GM12874 (cell line): ENCODE data around the gene LRP10.
A peak's percentile ranks its signal among the peaks of the same experiment; 100 is the strongest.

Source experiments
- TF ChIP-seq, protein P1 (sequence below): IDR thresholded peaks from 2 replicates; pipeline ENCODE4 v1.5.1; 2011; ENCODE audit warnings: low read depth, mild to moderate bottlenecking, control low read depth, low read length, moderate library complexity; ENCODE audit not compliant: insufficient read depth

Gene LRP10

DNA sequence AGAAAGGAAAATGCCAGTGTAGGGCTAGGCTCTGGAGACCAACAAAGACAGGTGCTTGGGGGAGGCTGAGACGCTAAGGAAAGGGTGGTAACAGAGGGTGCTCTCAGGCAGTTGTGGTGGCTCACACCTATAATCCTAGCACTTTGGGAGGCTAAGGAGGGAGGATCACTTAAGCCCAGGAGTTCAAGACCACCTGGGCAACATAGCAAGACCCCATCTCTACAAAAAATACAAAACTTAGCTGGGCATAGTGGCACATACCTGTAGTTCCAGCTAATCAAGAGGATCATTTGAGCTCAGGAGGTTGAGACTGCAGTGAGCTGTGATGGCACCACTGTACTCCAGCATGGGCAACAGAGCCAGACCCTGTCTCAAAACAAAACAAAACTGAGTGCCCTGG is 23.9 kb downstream of the LRP10 start:
- TF ChIP-seq, protein P1, sequence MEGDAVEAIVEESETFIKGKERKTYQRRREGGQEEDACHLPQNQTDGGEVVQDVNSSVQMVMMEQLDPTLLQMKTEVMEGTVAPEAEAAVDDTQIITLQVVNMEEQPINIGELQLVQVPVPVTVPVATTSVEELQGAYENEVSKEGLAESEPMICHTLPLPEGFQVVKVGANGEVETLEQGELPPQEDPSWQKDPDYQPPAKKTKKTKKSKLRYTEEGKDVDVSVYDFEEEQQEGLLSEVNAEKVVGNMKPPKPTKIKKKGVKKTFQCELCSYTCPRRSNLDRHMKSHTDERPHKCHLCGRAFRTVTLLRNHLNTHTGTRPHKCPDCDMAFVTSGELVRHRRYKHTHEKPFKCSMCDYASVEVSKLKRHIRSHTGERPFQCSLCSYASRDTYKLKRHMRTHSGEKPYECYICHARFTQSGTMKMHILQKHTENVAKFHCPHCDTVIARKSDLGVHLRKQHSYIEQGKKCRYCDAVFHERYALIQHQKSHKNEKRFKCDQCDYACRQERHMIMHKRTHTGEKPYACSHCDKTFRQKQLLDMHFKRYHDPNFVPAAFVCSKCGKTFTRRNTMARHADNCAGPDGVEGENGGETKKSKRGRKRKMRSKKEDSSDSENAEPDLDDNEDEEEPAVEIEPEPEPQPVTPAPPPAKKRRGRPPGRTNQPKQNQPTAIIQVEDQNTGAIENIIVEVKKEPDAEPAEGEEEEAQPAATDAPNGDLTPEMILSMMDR, result no peak

- TF ChIP-seq, protein P1, result no peak
These were observed 24.8 kb downstream of the LRP10 start for GRCh38 chr14:22896356-22896755.

DNA sequence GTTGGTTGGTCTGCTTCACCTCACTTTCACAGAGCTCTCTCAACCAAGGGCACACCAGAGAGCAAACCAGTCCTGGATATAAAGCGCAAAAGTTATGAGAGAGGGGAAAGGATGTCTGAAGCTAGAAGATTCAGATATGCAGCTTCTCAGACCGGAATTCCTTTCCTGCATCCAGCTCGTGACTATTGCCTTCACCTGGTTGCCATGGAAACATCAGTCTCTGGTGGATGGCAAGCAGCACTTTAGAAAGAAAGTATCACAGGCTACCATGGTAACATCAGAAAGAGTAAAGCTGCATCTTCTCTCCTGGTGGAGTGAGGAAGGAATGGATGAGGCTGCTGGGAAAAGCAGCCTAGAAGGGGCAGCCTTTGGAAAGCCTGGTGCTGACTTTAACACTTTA is 25.2 kb downstream of the LRP10 start:
- TF ChIP-seq, protein P1, result no peak

DNA sequence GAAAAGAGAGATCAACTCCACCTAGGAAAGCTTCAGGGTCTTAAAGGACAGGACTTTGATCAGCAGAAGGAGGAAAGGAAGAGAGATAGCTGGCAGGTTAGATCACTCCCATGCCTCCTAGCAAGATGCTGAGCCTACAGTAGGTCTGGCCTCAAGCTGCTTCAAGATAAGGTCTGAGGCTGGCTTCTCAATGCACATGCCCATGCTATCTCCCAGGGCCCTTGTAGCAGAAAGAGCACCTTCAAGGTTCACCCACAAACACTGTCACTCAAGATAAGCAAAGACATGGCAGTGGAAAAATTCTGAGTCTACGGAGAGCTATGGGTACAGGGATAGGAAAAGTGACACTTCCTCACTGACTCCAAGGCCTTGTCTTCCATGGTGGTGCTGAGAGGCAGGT is 25.8 kb downstream of the LRP10 start:
- TF ChIP-seq, protein P1, result no peak

GRCh38 chr14:22898302-22899090 is 27.0 kb downstream of the LRP10 start:
- TF ChIP-seq, protein P1, result no peak

- TF ChIP-seq, protein P1, result peak; percentile 63
These were observed 28.7 kb downstream of the LRP10 start for GRCh38 chr14:22900081-22900799.

DNA sequence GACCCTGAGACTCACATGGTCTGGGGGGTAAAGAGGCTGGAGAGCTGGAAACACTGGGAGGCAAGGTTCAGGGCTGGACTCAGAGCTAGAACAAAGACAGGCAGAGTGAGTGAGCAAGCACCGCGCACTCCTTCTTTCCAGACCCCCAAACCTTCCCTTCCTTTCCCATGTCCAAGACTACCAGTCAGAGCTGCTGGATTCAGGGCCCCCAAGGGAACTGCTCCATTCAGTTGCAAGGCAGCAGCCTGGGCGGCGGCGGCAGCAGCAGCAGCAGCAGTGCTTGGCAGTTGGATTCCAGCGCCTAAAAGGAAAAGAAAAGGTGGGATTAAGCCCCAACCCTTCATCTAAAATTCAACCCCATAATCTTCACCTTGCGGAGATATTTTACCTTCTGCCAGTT is 30.3 kb downstream of the LRP10 start:
- TF ChIP-seq, protein P1, result no peak
